Neural cell (in vitro differentiated cells): ENCODE results near the gene PLCXD3. TPM values are rescaled to one million over a fixed set of nuclear protein-coding genes. Genes with fewer than 3 reads are reported as not detected.

Experiments
- H2AFZ ChIP-seq: fragments of 200-600, 300-800 bp; sonication (generic), shearing (Covaris generic); 2 replicates; pipeline ENCODE4 v1.6.0; 2014; ENCODE audit warnings: low read depth, mild to moderate bottlenecking, antibody characterized with exemption, low read length, moderate library complexity
- H3F3A ChIP-seq: fragments of 200-600 bp; shearing (Covaris generic); 2 replicates; pipeline ENCODE4 v1.6.1; 2016; ENCODE audit warnings: mild to moderate bottlenecking, moderate library complexity, mixed read lengths, antibody characterized with exemption, low read length; ENCODE audit not compliant: insufficient read depth, poor library complexity, severe bottlenecking
- H3K27ac ChIP-seq: fragments of 200-600, 300-800 bp; sonication (generic), shearing (Covaris generic); 2 replicates; pipeline ENCODE4 v1.5.1; 2014; ENCODE audit warnings: mild to moderate bottlenecking, low read length, moderate library complexity
- H3K27me3 ChIP-seq: fragments of 300-800, 200-600 bp; sonication (generic), shearing (Covaris generic); 2 replicates; pipeline ENCODE4 v1.6.0; 2014; ENCODE audit warnings: mild to moderate bottlenecking, low read depth, low read length, moderate library complexity; ENCODE audit not compliant: insufficient read depth
- H3K36me3 ChIP-seq: fragments of 300-800, 200-600 bp; sonication (generic), shearing (Covaris generic); 2 replicates; pipeline ENCODE4 v1.5.1; 2014; ENCODE audit warnings: mild to moderate bottlenecking, antibody characterized with exemption, low read length, moderate library complexity; ENCODE audit not compliant: insufficient read depth
- H3K4me2 ChIP-seq: fragments of 300-800, 200-600 bp; sonication (generic), shearing (Covaris generic); 2 replicates; pipeline ENCODE4 v1.6.0; 2014; ENCODE audit warnings: mild to moderate bottlenecking, low read length
- H3K4me3 ChIP-seq: fragments of 300-800, 200-600 bp; sonication (generic), shearing (Covaris generic); 2 replicates; pipeline ENCODE4 v1.5.1; 2014; ENCODE audit warnings: mild to moderate bottlenecking, low read length, moderate library complexity
- H3K79me2 ChIP-seq: fragments of 200-600 bp; shearing (Covaris generic); replicated peaks from 2 replicates; pipeline ENCODE4 v1.6.0; 2014; ENCODE audit warnings: mild to moderate bottlenecking, low read length, moderate library complexity; ENCODE audit not compliant: insufficient read depth
- H3K9ac ChIP-seq: fragments of 300-800, 200-600 bp; sonication (generic), shearing (Covaris generic); 2 replicates; pipeline ENCODE4 v1.6.1; 2016; ENCODE audit warnings: mild to moderate bottlenecking, low read length, mixed read lengths
- H3K9me2 ChIP-seq: fragments of 200-600 bp; shearing (Covaris generic); 2 replicates; pipeline ENCODE4 v1.6.1; 2016; ENCODE audit warnings: mild to moderate bottlenecking, low read length, mixed read lengths; ENCODE audit not compliant: insufficient read depth
- H3K9me3 ChIP-seq: fragments of 200-600, 300-800 bp; sonication (generic), shearing (Covaris generic); 2 replicates; pipeline ENCODE4 v1.6.1; 2016; ENCODE audit warnings: mild to moderate bottlenecking, mixed run types, low read length, moderate library complexity, mixed read lengths
- H4K20me1 ChIP-seq: fragments of 200-600 bp; shearing (Covaris generic); 2 replicates; pipeline ENCODE4 v1.6.1; 2016; ENCODE audit warnings: mild to moderate bottlenecking, mixed run types; ENCODE audit not compliant: insufficient read depth
- EP300 ChIP-seq: fragments of 450-650 bp; conservative IDR thresholded peaks from 2 replicates; pipeline ENCODE4 v1.6.1; 2014; ENCODE audit warnings: antibody characterized with exemption, mild to moderate bottlenecking, moderate library complexity; ENCODE audit not compliant: poor library complexity, severe bottlenecking
- EZH2 ChIP-seq: fragments of 200-600, 300-800 bp; shearing (Covaris generic), sonication (generic); IDR thresholded peaks from 2 replicates; pipeline ENCODE4 v1.6.1; 2014; ENCODE audit warnings: antibody characterized with exemption, low read length, borderline replicate concordance, mild to moderate bottlenecking; ENCODE audit not compliant: insufficient read depth, poor library complexity, severe bottlenecking
- MXI1 ChIP-seq: fragments of 450-650 bp; conservative IDR thresholded peaks from 2 replicates; pipeline ENCODE4 v1.6.1; 2014; ENCODE audit warnings: antibody characterized with exemption, mild to moderate bottlenecking; ENCODE audit not compliant: poor library complexity, severe bottlenecking
- POLR2AphosphoS5 ChIP-seq: IDR thresholded peaks from 2 replicates; pipeline ENCODE4 v1.6.1; 2012
- RAD21 ChIP-seq: fragments of 450-650 bp; conservative IDR thresholded peaks from 2 replicates; pipeline ENCODE4 v1.6.1; 2014; ENCODE audit warnings: antibody characterized with exemption, mild to moderate bottlenecking, moderate library complexity
- SMC3 ChIP-seq: fragments of 450-650 bp; conservative IDR thresholded peaks from 2 replicates; pipeline ENCODE4 v1.6.1; 2014; ENCODE audit warnings: antibody characterized with exemption, mild to moderate bottlenecking, moderate library complexity; ENCODE audit not compliant: poor library complexity
- TAF1 ChIP-seq: IDR thresholded peaks from 2 replicates; pipeline ENCODE4 v1.6.1; 2012; ENCODE audit warnings: low read depth
- polyA plus RNA-seq: library from polyadenylated mRNA; depleted of rRNA; stranded (reverse); fragments of >200 nt; gene quantifications from 2 replicates; pipeline ENCODE4 v1.2.3, GENCODE V29; 2014
- TF ChIP-seq, protein P1 (sequence below): IDR thresholded peaks from 2 replicates; pipeline ENCODE4 v1.6.1; 2012; ENCODE audit warnings: borderline replicate concordance
- TF ChIP-seq, protein P2 (sequence below): fragments of 450-650 bp; IDR thresholded peaks from 2 replicates; pipeline ENCODE4 v1.5.1; 2014; ENCODE audit warnings: antibody characterized with exemption, mild to moderate bottlenecking, moderate library complexity; ENCODE audit not compliant: poor library complexity, severe bottlenecking

Gene PLCXD3
- polyA plus RNA-seq, 1 donor from 2014 or later, result 6.6 TPM

DNA sequence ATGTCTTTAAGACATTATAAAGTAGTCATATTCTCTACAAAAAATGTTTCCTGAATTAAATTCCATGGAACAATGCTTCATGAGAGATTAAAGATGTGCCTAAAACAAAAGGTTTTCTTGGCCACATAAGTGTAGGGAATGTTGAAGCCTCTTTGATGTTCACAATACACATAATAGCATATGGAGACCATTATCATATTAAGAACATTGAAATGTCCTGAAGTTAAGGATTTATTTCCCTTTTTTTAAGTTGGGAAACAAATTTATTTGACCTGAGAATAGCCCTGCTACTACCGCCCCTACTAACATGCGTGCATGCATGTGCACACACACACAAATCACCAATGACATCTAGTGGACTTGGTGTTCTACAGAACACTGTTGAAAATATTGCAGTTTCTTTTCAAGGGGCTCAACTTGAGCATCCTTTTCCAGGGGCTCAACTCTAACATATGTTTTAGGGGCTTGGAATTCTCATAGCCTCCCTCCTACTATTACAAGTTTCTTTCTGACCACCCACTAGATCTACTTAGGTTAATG is 172.2 kb downstream of the PLCXD3 start:
- H3K4me2 ChIP-seq, result no peak overlapping the region
- no peak overlapping the region for H2AFZ ChIP-seq
- no peaks in the 10 kb centered on the region for H3K9me3 ChIP-seq
- TF ChIP-seq, protein P1, sequence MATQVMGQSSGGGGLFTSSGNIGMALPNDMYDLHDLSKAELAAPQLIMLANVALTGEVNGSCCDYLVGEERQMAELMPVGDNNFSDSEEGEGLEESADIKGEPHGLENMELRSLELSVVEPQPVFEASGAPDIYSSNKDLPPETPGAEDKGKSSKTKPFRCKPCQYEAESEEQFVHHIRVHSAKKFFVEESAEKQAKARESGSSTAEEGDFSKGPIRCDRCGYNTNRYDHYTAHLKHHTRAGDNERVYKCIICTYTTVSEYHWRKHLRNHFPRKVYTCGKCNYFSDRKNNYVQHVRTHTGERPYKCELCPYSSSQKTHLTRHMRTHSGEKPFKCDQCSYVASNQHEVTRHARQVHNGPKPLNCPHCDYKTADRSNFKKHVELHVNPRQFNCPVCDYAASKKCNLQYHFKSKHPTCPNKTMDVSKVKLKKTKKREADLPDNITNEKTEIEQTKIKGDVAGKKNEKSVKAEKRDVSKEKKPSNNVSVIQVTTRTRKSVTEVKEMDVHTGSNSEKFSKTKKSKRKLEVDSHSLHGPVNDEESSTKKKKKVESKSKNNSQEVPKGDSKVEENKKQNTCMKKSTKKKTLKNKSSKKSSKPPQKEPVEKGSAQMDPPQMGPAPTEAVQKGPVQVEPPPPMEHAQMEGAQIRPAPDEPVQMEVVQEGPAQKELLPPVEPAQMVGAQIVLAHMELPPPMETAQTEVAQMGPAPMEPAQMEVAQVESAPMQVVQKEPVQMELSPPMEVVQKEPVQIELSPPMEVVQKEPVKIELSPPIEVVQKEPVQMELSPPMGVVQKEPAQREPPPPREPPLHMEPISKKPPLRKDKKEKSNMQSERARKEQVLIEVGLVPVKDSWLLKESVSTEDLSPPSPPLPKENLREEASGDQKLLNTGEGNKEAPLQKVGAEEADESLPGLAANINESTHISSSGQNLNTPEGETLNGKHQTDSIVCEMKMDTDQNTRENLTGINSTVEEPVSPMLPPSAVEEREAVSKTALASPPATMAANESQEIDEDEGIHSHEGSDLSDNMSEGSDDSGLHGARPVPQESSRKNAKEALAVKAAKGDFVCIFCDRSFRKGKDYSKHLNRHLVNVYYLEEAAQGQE, result no peak
- TF ChIP-seq, protein P2, sequence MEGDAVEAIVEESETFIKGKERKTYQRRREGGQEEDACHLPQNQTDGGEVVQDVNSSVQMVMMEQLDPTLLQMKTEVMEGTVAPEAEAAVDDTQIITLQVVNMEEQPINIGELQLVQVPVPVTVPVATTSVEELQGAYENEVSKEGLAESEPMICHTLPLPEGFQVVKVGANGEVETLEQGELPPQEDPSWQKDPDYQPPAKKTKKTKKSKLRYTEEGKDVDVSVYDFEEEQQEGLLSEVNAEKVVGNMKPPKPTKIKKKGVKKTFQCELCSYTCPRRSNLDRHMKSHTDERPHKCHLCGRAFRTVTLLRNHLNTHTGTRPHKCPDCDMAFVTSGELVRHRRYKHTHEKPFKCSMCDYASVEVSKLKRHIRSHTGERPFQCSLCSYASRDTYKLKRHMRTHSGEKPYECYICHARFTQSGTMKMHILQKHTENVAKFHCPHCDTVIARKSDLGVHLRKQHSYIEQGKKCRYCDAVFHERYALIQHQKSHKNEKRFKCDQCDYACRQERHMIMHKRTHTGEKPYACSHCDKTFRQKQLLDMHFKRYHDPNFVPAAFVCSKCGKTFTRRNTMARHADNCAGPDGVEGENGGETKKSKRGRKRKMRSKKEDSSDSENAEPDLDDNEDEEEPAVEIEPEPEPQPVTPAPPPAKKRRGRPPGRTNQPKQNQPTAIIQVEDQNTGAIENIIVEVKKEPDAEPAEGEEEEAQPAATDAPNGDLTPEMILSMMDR, result no peak
- TF ChIP-seq POLR2AphosphoS5, result no peak
- no peak for TF ChIP-seq TAF1
- no peak for TF ChIP-seq SMC3
- no peak for TF ChIP-seq RAD21
- TF ChIP-seq EP300, result no peak
- no peak for TF ChIP-seq MXI1
- no peak for TF ChIP-seq EZH2
- H3K27me3 ChIP-seq, result no peaks in the 10 kb centered on the region
- no peak overlapping the region for H3K9ac ChIP-seq
- H3K27ac ChIP-seq, result no peak overlapping the region
- H3K79me2 ChIP-seq, result no peaks in the 10 kb centered on the region
- no peaks in the 10 kb centered on the region for H4K20me1 ChIP-seq
- no peaks in the 10 kb centered on the region for H3F3A ChIP-seq
- H3K36me3 ChIP-seq, result no peaks in the 10 kb centered on the region
- H3K4me3 ChIP-seq, result no peak overlapping the region
- no peaks in the 10 kb centered on the region for H3K9me2 ChIP-seq

DNA sequence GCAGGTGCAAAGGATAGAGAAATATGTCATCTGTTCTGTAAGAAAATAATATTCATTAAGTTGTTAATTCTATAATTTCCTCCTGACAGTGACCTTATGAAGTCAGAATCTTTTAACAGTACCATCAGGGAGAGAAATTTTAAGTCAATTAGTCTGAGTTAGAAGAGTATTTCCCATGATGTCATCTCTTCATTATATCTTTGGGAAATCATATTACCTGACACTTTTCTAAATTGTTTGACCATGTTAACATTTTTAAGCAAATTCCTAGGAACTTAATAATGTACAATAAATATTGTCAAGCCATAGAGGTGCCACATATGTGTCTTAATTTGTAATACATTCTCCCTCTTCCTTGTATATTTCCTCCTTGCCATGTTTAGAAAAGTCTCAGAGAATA is 172.7 kb downstream of the PLCXD3 start:
- Histone ChIP-seq H3K4me3 (no peak overlapping the region), H3K4me2 (no peak overlapping the region), H3K9me2 (no peaks in the 10 kb centered on the region), H3K36me3 (no peaks in the 10 kb centered on the region), H3K9ac (no peak overlapping the region), H3K27me3 (no peaks in the 10 kb centered on the region), H3F3A (no peaks in the 10 kb centered on the region), H3K27ac (no peak overlapping the region), H3K79me2 (no peaks in the 10 kb centered on the region), H3K9me3 (no peaks in the 10 kb centered on the region), H2AFZ (no peak overlapping the region), H4K20me1 (no peaks in the 10 kb centered on the region)
- no peak for TF ChIP-seq EP300
- no peak for TF ChIP-seq EZH2
- TF ChIP-seq TAF1, result no peak
- TF ChIP-seq, protein P2, result no peak
- no peak for TF ChIP-seq POLR2AphosphoS5
- TF ChIP-seq MXI1, result no peak
- TF ChIP-seq, protein P1, result no peak
- TF ChIP-seq SMC3, result no peak
- TF ChIP-seq RAD21, result no peak
